GM19035 (cell line): Measurements from ENCODE around the gene C4A.
"Not testable (repeated sequence)": the region's sequence is repeated elsewhere in the genome, so short reads cannot be mapped to it uniquely, and the experiment has no call there.

Experiments
- ATAC-seq: cut with Tn5 transposase; IDR thresholded peaks from one replicate; pipeline ENCODE4 v1.9.1; 2021; ENCODE audit not compliant: unreplicated experiment

The C4A gene

DNA sequence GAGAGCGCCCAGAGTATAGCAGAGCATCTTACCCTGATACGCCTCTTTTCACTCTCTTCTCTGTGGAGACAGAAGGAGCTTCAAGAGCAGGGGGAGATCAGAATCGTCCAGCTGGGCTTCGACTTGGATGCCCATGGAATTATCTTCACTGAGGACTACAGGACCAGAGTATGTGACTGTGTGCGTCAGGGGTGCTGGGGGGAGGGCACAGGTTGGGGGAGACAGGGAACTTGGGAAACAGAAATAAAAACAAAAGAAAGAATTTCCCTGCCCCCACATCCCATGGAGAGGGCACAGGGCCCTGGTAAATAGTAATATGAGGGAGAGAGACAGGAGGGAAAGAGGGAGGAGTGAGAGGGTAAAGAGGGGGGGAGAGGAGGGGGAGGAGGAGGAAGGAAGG lies 3.0 kb upstream of the C4A start:
- no peak for ATAC-seq

- no peak for ATAC-seq
Observed at GRCh38 chr6:31979238-31979898, 2.5 kb upstream of the C4A start.

DNA sequence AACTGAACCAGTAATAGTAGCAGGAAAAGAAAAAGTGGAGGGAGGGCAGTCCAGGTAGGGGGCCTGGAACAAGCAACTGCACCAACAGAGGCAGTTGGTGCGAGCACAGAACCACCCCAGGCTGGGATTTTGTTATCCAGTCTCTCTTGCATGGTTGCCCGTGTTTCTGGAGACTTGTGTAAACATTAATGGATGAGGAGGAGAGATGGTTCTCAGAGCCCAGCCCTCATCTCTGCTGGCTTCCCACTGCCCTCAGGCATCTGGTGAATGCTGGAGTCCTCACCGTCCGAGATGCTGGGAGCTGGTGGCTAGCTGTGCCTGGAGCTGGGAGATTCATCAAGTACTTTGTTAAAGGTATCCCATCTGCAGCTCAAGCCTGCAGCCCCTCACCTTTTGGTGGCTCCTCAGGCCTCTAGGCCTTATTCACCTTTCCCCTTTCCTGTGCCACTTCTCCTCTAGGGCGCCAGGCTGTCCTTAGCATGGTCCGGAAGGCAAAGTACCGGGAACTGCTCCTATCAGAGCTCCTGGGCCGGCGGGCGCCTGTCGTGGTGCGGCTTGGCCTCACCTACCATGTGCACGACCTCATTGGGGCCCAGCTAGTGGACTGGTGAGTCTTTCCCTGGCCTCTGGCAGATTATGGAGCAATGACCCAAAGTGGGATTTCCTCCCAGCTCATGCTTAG lies 1.5 kb upstream of the C4A start:
- not testable (repeated sequence) for ATAC-seq

DNA sequence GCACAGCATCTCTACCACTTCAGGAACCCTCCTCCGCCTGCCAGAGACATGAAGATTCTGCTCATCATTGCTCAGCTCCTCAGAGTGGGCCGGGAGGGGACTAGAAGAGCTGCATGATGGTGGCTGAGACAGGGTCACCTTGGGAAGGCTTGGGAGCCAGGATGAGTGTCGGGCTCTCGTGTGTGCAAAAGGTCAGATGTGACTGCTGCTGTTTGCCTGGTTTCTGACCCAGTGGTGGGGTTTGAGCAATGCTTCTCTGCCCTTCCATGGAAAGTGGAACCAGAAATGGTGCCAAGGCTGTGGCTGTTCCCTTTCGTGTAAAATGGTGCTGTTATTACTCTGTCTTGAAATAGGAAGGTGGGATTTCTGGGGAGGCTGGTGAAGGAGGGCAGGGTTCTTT lies 859 bp upstream of the C4A start:
- not testable (repeated sequence) for ATAC-seq

DNA sequence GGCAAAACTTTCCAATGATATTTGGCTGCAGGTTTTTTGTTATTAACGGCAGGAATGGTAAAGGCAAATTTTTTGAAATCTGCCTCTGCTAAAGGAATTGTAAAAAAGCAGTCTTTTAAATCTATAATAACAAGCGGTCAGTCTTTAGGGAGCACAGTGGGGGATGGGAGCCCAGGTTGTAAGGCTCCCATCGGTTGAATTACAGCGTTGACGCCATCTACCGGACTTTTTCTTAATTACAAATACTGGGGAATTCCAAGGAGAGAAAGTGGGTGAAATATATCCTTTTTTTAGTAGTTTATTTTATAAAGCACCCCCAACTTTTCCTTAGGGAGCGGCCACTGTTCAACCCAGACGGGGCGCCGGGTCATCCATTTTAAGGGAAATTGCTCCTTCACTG lies 7.5 kb downstream of the C4A start:
- ATAC-seq: not testable (repeated sequence)

- not testable (repeated sequence) for ATAC-seq
Observed at GRCh38 chr6:31994421-31994820, 12.6 kb downstream of the C4A start.

- ATAC-seq: not testable (repeated sequence)
Observed at GRCh38 chr6:31996385-31996784, 14.5 kb downstream of the C4A start.

DNA sequence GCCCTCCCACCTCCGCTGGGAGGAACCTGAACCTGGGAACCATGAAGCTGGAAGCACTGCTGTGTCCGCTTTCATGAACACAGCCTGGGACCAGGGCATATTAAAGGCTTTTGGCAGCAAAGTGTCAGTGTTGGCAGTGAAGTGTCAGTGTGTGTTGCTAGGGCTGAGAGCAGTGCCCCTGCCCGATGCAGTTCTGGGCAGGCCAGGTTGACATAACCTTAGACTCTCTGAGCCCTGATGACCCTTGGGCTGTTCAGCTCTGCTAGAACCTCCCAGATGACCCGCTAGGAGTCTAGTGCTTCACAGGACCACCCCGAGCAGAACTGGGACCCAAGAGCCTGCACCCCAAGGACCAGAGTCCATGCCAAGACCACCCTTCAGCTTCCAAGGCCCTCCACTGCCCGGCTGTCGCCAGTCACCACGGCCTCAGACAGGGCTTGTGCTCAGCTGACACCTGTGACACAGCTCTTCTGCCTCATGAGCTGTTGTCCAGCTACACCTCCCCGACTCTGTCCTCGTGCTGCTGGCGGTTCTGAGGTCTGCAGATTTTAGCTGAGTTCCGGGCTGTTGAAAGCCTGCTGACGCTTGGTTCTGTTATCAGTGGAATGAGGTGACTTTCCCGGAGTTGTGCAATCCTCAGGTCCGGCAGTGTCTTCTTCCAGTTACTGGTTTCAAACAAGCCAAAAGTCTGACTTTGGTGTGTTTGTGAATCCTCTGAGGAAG lies 20.9 kb downstream of the C4A start:
- ATAC-seq: not testable (repeated sequence)

DNA sequence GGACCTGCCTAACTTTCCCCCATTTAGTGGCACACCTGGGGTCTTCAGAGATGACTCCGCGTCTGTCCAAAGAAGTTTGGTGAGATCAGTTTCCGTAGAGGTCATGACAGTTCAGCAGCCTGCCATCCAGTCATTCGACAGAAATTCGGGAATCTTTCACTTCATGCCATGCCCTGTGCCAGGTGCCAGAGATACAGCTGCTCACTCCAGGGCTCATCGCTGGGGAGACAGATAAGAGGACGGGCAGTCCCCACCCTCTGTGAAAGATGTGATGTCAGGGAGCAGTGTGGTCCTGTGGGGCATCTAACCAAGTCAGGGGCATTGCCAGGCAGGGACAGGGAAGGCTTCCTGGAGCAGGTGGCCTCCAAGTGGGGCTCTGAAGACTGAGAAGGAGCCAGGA lies 21.4 kb downstream of the C4A start:
- ATAC-seq: not testable (repeated sequence)

DNA sequence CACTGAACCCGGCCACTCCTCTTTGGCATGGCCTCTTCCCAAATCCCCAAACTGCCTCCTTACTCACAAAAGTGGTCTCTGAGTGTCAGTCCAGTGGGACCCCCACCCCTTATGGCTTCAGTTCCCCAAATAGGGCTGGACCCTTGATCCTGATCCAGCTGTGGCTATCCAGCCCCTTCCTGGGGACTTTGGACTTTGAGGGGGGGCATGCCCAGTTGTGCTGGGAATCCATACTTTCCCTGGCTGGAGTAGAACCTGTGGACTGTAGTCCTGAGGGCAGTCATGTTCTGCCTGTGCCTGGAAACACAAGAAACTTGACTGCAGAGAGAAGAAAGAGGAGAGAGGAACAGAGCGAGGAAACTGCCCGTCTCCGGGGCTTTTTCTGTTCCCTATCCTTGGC lies 22.5 kb downstream of the C4A start:
- ATAC-seq: not testable (repeated sequence)

DNA sequence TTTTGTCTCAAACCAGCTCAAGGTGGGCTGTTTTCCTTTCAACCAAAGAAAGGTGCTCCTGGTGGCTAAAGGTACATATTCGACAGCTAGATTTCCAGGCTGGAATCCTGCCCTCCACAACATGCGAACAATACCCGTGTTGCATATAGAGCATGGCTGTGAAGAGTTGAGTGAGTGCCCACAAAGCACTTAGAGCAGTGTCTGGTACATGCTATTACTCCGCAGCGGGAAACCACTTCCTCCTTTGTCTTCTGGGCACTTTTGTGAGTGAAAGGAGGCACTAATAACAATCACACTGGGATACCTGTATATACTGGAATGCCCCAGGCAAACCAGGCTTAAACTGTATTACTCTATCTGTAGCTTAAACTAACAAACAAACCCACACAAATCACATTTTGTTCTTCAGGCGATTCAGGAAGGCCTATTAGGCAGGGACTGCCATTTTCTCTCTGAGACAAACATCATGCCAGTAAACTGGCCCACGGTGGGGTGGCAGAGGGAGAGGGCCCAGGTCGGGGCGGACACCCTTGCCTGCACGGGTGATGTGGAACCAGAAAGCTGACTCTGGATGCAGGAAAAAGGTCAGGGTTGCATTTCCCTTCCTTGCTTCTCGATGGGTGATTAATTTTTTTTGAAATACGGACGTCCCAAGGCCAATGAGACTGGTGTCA lies 23.1 kb downstream of the C4A start:
- not testable (repeated sequence) for ATAC-seq

- not testable (repeated sequence) for ATAC-seq
Observed at GRCh38 chr6:32005538-32005880, 23.7 kb downstream of the C4A start.

DNA sequence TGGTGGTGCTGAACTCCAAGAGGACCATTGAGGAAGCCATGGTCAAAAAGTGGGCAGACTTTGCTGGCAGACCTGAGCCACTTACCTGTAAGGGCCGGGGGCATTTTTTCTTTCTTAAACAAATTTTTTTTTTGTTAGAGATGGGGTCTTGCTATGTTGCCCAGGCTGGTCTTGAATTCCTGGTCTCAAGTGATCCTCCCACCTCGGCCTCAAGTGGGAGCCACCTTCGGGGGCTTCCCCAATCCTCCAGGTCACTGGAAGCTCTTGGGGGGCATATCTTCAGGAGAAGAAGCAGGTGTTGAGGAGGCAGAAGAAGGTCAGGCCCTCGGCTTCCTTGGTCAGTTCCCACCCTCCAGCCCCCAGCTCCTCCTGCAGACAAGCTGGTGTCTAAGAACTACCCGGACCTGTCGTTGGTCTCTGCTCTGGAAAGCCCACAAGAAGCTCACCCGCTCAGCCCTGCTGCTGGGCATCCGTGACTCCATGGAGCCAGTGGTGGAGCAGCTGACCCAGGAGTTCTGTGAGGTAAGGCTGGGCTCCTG lies 24.2 kb downstream of the C4A start:
- not testable (repeated sequence) for ATAC-seq

DNA sequence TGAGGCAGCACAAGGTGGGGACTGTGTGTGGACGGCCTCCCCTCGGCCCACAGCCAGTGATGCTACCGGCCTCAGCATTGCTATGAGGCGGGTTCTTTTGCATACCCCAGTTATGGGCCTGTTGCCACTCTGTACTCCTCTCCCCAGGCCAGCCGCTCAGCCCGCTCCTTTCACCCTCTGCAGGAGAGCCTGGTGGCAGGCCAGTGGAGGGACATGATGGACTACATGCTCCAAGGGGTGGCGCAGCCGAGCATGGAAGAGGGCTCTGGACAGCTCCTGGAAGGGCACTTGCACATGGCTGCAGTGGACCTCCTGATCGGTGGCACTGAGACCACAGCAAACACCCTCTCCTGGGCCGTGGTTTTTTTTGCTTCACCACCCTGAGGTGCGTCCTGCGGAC lies 25.2 kb downstream of the C4A start:
- not testable (repeated sequence) for ATAC-seq

- ATAC-seq: not testable (repeated sequence)
Observed at GRCh38 chr6:32008037-32008436, 26.2 kb downstream of the C4A start.

- ATAC-seq: not testable (repeated sequence)
Observed at GRCh38 chr6:32008616-32009015, 26.8 kb downstream of the C4A start.

DNA sequence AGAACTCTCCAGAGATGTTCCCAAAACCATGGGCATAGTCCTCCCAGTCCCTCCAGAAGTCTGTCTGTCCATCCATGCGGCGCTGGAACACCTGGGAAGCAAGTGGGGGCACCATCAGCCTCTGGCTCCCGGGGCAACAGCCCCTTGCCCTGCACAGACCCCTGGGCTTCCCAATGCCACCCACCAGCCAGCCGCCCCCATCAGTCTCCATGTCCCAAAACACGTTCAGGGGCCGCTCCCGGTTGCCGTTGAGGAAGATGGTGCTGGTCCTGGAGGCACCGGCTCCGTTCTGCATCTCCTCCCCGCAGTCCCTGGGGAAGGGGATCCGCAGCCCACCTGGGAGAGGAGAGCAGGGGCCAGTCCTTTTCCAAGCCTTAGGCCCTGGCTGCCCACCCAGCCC lies 27.7 kb downstream of the C4A start:
- not testable (repeated sequence) for ATAC-seq

- ATAC-seq: not testable (repeated sequence)
Observed at GRCh38 chr6:32010856-32011530, 29.1 kb downstream of the C4A start.

DNA sequence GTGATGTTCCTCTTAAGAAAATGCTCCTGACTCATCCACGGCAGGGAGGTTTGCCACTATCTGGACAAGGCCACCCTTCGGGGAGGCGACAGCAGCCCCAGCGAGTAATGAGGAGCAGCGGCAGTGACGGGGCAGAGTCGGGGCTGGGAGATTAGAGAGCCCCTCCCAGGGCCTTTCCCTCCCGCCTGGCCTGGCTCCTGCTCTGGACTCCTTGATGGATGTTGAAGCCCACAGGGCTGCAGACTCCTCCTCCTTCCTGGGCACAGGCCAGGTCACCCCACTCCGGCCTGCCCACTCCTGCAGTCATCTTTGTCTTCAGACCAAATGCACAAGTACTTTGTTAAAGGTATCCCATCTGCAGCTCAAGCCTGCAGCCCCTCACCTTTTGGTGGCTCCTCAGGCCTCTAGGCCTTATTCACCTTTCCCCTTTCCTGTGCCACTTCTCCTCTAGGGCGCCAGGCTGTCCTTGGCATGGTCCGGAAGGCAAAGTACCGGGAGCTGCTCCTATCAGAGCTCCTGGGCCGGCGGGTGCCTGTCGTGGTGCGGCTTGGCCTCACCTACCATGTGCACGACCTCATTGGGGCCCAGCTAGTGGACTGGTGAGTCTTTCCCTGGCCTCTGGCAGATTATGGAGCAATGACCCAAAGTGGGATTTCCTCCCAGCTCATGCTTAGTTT lies 31.2 kb downstream of the C4A start:
- not testable (repeated sequence) for ATAC-seq

DNA sequence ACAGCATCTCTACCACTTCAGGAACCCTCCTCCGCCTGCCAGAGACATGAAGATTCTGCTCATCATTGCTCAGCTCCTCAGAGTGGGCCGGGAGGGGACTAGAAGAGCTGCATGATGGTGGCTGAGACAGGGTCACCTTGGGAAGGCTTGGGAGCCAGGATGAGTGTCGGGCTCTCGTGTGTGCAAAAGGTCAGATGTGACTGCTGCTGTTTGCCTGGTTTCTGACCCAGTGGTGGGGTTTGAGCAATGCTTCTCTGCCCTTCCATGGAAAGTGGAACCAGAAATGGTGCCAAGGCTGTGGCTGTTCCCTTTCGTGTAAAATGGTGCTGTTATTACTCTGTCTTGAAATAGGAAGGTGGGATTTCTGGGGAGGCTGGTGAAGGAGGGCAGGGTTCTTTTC lies 31.9 kb downstream of the C4A start:
- not testable (repeated sequence) for ATAC-seq
